HG03045 (cell line): ENCODE results near the gene RPS6KB2.

Experiments used
- ATAC-seq: cut with Tn5 transposase; IDR thresholded peaks from one replicate; pipeline ENCODE4 v1.9.1; 2021; ENCODE audit warnings: mild to moderate bottlenecking, moderate library complexity; ENCODE audit not compliant: unreplicated experiment

The RPS6KB2 gene

DNA sequence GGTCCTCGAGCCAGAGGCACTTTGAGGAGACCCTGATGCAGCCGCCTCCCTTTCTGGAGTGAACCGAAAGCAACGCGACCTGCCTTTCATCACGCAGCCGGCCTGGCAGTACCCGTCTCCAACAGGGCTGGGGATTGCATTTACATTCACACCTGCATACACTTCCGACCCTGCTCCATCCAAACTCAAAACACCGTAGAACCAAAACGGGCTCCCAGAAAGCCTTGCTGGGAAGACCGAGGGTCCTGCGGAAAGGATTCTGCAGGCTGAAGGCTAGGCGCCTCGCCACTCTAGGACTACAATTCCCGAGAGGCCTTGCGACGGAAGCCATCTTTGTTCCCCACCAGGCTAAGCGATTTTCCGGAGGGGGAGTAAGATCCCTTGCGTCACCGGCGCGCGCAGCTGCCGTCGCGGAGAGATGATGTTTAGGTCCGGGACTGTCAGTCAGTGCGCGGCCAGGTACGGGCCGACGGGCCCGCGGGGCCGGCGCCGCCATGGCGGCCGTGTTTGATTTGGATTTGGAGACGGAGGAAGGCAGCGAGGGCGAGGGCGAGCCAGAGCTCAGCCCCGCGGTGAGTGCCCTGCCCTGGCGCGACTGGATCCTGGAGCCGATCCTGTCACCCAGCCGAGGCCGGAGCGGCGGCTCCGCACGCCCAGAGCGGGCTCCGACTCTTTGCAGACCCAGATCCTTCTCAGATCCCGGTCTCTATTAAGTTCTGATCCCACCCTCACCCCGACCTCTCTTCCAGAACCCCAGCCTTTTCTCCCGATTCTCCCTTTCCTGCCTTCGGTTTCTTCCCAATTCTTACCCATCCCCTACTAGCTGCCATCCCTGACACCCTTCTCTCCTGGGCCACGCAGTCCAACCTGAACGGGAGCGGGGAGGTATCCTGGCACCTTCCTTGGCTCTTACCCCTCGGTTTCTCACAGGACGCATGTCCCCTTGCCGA is at the start of gene RPS6KB2:
TSS of gene RPS6KB2 (plus strand) at position 443 of the 950 bp plus-strand sequence. CDS start at position 495, 52 bp downstream.
- peak; percentile 78 for ATAC-seq

DNA sequence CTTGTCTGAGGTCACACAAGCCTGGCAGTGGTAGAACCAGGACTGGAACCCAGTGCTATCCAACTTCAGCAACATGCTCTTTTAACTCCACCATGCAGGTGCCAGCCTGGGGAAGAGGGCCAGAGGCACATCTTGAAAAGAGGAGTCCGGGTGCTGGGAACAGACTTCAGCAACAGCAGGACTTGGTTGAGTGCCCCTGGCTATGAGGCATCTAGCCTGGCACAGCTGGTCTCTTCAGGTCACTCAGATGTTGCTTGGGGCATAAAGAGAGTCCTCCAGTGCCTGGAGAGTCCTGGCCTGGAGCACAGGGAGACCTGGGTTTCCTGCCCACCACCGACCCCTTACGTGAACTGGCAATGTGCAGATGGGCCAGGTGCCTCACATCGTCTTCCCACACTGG is 49.8 kb upstream of the RPS6KB2 start:
- ATAC-seq = no peak

DNA sequence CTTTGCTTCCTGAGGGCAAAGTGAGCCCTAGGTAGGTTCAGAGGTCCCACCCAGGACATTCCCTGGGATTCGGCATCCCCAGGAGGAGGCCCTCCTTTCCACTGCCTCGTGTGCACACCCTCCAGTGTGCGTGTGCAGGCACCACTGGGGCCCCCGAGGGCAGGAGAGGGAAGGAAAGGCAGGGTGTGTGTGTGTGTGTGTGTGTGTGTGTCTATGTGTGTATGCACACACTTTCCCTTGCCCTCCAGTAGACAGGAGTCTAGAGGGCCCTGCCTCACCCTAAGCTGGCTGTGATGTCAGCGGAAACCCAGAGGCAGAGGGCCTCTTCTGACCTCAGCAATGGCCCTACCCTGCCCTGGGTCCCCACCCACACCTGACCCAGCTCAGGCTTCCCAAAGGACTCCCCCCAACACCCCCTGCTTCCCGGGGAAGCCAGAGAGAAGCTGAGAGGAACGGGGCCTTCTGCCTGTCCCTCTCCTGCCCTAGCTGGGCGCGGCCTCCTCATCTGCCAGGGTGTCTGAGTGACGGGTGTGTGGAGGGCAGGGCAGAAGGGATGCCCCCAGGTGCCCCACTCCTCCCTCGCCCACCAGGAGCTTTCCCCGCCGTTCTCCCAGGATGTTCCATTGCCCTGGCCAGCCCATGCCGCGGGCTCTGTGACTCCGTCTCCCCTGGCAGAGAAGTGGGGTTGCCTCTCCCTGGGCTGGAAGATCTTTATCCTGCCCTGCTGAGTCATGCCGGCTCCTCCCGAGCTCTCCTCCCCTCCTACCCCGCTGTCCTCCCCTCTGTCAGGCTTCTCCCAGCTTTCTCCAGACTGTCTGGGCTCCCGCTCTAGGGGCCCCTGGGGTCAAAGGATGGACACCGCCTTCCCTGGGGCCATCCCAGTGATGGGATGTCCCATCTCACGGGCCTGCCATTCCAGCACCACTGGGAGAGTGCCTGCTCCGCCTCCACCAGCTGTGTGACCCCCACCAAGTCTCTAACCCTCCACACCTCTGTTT is 48.9 kb upstream of the RPS6KB2 start:
- no peak for ATAC-seq

DNA sequence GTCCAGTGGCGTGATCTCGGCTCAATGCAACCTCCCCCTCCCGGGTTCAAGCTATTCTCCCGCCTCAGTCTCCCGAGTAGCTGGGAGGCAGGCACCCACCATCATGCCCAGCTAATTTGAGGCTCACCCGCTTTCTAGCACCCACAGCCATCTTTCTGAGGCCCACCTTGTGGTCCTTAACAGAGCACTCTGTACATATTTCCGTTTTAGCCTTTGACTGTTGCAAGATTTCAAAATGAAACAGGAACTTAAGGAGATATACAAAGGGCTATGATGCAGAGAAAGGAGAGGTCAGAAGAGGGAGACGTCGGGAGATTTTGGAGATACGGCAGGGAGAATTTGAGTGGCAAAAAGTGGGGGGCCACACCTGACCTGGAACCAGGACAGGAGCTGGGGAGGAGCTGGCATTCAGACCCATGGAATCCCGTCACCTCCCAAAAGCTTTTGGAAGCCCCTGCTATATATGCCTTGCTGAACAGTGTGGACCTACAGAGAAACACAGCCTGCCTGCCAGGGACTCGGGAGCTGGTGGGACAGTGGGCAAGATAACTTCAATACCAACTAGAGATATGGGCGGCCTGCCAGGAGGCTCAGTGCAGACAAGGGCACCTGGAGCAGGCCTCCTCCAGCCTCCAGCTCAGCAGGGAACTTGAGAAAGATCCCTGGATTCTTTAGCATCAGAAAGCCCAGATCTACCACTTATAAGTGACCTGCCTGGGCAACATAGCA is 46.9 kb upstream of the RPS6KB2 start:
- no peak for ATAC-seq

DNA sequence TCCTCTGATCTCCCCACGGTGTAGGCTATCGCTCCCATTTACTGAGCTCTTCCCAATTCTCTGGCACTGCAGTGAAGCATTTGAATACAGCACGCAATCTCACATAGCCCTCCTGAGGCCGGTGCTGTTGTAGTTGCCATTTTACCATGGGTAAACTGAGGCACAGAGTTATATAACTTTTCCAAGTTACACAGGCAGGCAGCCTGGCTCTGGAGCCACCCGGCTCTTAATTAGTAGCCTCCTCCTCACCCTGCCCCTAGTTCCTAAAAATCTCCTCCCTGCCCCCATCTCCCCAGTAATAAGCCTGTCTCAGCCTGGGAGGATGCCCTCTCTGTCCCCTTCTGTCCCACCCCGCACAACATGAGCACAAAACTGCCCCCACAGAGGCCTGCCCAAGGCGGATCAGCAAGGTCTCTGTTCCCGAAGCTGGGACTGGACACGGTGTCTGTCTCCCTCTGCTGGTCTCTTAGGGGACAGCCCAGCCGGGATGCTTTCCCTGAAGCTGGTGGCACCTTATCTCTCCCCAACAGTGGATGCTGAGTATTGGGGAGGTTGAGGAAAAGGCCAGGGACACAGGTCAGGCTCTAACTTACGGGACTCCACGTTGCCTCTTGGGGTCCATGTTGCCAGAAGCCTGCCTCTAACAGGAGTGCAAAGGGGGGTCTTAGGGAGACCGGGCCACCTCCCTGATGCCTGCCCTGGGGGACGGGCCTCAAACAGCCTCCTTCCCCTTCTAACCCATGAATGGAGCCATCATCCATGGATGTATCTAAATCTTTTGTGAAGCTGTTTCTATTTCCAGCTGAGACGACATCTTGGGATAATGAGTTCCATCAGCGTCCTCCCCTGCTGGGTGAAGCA is 45.8 kb upstream of the RPS6KB2 start:
- peak; percentile 50 for ATAC-seq

DNA sequence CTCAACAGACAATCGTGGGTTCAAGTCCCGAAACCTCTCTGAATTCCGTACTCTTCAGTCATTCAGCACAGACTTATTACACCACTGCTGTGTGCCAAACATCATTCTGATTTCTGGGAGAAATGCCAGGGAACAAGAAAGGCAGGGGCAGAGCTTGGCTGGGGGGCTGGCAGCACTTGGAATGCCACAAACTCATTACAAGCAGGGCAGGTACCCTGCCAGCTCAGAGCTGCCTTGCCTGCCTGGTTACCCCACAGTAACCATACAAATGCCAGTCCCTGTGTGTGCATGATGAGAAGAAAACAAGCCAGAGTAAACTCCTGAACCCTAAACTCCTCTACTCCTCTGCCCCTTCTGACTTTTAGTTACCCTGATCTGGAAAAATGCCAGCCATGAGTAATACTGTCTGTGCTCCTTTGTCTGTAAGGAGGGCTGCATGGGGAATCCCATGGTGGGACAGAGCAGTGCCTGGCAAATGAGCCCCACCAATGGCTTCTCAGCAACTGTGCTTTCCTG is 43.4 kb upstream of the RPS6KB2 start:
- ATAC-seq = no peak

DNA sequence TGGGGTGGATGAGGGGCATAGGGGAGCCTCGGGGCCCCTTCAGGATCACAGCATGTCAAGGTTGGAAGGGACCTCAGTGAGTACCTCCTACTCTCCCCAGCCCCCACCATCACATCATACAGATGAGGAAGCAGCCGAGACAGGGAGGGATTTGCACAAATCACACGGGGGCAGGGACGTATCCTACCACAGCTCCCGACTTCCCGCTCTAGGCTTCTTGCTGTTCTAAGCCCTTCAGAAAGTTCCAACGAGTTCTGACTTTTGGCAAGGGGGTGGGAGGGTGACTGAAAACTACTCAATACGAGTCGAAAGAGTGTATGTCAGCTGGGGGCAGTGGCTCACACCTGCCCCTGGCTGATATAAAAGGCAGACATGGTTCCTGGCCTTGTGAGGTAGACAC is 41.2 kb upstream of the RPS6KB2 start:
- no peak for ATAC-seq

DNA sequence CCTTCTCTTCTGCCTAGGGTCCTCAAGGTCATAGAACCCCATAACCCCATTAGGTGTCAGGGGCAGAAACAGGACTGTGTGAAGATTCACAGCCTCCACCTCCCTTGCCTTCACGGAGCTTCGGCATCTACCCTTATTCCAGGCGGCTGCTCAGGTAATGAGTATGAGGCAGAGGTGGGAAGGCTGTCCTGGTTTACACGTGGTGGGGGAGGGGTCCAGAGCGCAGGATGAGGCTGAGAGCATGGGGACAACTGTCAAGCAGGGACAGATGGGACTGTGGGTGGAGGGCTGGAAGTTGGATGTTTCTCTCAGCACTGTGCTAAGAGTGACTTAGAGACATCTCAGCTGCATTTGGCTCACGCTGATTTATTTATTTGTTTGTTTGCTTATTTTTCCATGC is 40.8 kb upstream of the RPS6KB2 start:
- no peak for ATAC-seq

DNA sequence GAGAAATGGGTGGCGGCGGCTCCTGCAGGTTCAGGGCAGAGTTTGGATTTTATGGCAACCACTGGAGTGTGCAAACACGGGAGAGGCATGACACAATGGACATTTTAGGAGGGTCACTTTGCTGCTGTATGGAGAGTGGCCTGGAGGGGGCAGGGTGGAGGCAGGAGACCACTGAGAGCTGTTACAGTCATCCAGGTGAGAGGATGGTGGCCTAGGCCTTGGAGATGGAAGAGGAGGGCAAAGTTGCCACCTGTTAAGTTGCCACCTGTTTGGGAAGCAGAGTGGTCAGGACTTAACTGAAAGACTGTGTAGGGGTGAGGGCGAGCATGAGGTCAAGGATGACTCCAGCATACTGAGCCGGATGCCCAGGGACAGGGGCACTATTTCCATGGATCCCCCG is 38.8 kb upstream of the RPS6KB2 start:
- no peak for ATAC-seq

DNA sequence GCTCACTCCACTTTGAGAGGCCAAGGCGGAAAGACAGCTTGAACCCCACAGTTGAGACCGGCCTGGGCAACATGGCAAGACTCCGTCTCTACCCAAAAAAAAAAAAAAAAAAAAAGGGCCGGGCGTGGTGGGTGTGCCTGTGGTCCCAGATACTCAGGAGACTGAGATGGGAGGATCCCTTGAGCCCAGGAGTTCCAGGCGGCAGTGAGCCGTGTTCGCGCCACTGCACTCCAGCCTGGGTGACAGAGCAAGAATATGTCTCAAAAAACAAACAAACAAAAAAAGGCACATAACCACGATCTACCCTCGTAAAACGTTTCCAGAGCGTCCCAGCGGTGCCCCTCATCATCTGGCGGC is 37.4 kb upstream of the RPS6KB2 start:
- no peak for ATAC-seq

DNA sequence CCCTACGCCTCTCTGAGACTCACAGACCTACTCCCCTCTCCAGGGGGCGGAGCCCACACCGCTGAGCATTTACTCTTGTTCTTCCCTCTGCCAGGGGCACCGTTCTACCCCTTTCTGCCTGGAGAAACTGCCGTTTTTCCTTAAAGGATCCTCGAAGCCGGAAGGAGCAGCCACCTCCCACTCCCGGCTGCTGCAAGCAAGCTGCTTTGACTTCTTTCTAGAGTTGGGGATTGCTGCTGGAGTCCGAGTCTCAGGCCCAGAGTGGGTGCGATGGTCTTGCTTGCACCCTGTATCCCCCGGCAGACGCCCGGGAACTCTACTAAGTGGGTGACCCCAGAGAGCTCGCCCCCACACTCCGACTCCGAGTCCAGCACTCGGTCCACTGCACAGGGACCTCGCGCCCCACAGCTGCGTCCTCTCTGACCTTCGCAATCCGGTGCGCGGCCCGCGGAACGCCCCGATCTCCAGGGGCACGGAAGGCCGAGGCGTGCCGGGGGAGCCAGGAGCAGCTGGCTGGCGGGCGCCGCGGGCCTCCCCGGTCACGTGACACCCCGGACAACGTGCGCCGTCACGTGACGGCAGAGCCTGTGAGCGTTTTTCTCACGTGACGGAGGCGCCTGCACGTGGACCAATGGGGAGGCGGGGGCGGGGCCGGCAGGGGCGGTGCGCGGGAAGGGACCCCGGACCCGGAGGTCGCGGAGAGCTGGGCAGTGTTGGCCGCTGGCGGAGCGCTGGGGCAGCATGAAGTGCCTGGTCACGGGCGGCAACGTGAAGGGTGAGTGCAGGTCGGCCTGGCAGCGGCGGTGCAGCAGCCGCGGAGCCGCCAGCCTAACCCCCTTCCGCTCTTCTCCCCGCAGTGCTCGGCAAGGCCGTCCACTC is 36.8 kb upstream of the RPS6KB2 start, which contains the start of gene RAD9A:
TSS of gene RAD9A (plus strand) at position 683 of the 879 bp plus-strand sequence. CDS start at position 742, 59 bp downstream.
- ATAC-seq = peak; percentile 49

DNA sequence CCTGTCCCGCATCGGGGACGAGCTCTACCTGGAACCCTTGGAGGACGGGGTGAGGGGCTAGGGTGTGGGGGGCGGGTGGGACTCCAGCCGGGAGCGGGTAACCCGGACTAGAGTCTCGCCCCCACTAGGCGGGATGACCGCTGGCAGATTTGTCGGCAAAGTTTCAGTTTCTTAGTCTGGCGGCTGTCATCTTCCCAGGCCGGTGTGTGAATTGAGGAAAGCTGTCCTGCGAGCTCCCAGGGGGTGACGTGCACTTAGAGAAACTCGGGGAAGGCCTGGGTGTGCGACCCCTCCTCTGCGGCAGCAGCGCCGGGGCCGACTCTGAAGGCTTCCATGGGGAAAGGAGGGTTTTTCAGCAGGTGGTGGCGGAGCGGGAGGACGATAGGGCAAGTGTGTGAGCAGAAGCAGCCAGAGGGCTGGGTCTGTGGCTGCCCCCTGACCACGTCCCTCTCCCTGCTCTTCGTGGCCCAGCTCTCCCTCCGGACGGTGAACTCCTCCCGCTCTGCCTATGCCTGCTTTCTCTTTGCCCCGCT is 36.0 kb upstream of the RPS6KB2 start:
- ATAC-seq = peak; percentile 5

DNA sequence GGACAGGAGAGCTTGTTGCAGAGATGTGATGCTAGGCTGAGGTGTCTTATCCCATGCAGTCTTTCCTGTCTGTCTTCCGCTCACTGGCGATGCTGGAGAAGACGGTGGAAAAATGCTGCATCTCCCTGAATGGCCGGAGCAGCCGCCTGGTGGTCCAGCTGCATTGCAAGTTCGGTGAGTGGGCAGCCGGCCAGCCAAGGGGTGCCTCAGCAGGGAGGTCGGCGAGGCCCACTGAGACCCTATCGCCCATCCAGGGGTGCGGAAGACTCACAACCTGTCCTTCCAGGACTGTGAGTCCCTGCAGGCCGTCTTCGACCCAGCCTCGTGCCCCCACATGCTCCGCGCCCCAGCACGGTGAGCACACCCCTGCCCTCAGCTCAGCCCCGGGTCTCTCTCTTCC is 34.9 kb upstream of the RPS6KB2 start:
- ATAC-seq = no peak

DNA sequence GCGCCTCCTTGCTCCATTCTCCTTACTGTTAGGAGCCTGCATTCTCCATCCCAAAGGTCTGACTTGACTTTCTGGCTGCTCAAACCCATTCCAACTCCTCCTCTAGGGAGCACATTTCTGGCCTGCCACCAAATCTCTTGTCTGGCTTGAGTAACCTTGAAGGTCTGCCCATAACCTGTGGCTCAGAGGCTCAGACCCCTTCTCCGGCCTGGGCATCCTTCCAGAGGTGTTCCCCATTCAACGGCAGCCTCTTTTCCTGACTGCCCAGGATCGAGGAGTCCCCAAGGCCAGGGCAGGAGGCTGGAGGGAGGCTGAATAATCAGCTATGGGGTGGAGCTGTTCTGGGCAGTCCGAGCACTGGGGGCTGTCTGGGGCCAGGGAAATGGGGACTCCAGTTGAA is 34.3 kb upstream of the RPS6KB2 start:
- no peak for ATAC-seq

DNA sequence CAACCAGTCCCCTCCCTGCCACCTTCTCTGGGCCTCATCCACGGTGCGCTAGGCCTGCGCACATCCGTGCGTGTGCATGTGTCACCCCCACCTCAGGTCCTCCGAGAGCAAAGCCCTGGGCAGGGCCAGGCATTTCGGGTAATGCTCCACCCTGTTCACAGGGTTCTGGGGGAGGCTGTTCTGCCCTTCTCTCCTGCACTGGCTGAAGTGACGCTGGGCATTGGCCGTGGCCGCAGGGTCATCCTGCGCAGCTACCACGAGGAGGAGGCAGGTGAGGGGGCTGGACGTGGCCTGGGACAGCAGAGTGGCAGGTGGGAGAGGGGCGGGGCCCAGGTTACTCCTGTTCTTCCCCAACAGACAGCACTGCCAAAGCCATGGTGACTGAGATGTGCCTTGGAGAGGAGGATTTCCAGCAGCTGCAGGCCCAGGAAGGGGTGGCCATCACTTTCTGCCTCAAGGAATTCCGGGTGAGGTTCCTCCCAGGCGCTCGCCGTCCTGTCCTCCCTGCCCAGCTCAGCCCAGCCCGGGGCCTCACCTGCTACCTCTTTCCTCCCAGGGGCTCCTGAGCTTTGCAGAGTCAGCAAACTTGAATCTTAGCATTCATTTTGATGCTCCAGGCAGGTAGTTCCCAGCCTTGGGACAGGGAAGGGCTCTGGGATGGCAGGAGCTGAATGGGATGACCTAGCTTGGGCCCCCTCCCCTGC is 32.6 kb upstream of the RPS6KB2 start:
- no peak for ATAC-seq

DNA sequence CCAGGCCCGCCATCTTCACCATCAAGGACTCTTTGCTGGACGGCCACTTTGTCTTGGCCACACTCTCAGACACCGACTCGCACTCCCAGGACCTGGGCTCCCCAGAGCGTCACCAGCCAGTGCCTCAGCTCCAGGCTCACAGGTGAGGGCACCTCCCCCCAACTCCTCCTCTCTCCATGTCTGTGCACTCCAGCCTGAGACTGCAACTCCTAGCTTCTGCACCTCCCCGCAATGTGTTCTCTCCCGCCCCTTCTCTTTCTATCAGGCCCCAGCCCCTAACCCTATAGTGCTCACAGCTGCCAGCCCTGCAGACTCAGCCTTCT is 32.1 kb upstream of the RPS6KB2 start:
- no peak for ATAC-seq

DNA sequence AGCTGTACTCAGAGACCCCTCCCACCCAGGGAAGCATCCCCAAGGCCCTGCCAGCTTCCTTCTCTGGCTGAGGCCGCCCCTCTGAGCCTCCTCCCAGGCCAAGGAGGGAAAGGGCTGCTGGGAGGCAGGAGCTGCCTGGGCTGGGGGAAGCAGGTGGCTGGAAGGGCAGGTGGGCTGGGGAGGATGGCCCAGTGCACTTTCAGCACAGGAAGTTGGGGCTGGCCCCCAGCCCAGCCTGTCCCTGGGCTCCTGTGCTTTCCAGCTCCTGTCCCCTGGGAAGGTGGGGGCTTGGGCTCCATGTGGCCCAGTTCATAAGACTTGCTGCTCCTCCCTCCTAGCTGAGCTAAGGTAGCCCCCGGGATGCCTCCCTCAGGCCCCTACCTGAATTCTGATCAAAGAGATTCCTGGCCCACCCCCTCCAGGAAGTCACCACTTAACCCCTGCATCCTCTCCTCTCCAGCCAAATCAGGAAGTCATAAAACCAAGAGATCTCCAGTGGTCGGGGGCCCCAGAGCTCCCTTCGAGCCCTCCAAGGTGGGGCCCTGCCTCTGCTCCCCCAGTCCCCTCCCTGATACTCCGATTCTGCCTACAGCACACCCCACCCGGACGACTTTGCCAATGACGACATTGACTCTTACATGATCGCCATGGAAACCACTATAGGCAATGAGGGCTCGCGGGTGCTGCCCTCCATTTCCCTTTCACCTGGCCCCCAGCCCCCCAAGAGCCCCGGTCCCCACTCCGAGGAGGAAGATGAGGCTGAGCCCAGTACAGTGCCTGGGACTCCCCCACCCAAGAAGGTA is 31.5 kb upstream of the RPS6KB2 start:
- ATAC-seq = no peak
